HEK293 (cell line): ENCODE results near the gene DDX46.

Source experiments
- CTCF ChIA-PET: fragments of 350-600 bp; formaldehyde crosslinking; extraction: SDS; loops from one replicate; lab custom pipeline; 2021; ENCODE audit warnings: antibody characterized with exemption; lab: Yijun Ruan, JAX
- POLR2A ChIA-PET: fragments of 300-600 bp; formaldehyde crosslinking; extraction: SDS; loops from one replicate; lab custom pipeline; 2020; ENCODE audit warnings: antibody characterized with exemption, inconsistent platforms; lab: Yijun Ruan, JAX
- H3K27ac ChIP-seq: fragments of 200-500 bp; sonication (Bioruptor generic); 2 replicates; pipeline ENCODE4 v1.5.1; 2014; ENCODE audit warnings: low read depth, low read length, control low read depth, inconsistent platforms; ENCODE audit errors: extremely low read depth
- H3K36me3 ChIP-seq, 2 experiments: fragments of 200-500 bp in 1 of 2; sonication (Bioruptor generic) in 1 of 2; 1 replicate in 1 of 2; 2 replicates in 1 of 2; pipeline ENCODE4 v1.5.1; 2014 to 2017; ENCODE audit warnings: inconsistent platforms in 2 of 2, low read length in 2 of 2; ENCODE audit not compliant: control insufficient read depth in 2 of 2, insufficient read depth in 1 of 2
- H3K4me1 ChIP-seq: fragments of 200-500 bp; sonication (Bioruptor generic); 2 replicates; pipeline ENCODE4 v1.5.1; 2014; ENCODE audit warnings: mild to moderate bottlenecking, low read length, inconsistent platforms; ENCODE audit not compliant: control insufficient read depth, insufficient read depth
- H3K4me3 ChIP-seq: 2 replicates; pipeline ENCODE4 v1.5.1; 2011; ENCODE audit warnings: low read depth, mild to moderate bottlenecking, control low read depth, low read length, moderate library complexity
- H3K9me3 ChIP-seq: fragments of 200-500 bp; sonication (Bioruptor generic); 2 replicates; pipeline ENCODE4 v1.5.1; 2014; ENCODE audit warnings: low read depth, low read length, inconsistent platforms; ENCODE audit not compliant: control insufficient read depth, insufficient read depth
- BCL6B ChIP-seq: fragments of 450-650 bp; formaldehyde crosslinking; IDR thresholded peaks from 2 replicates; pipeline ENCODE4 v1.5.1; 2017; ENCODE audit warnings: missing biosample characterization, missing genetic modification characterization
- FEZF1 ChIP-seq: fragments of 450-650 bp; formaldehyde crosslinking; IDR thresholded peaks from 2 replicates; pipeline ENCODE4 v1.5.1; 2016; ENCODE audit warnings: missing biosample characterization, missing genetic modification characterization
- HOXC10 ChIP-seq: sonication (generic); formaldehyde crosslinking; IDR thresholded peaks from 2 replicates; pipeline ENCODE4 v1.8.1; 2023; ENCODE audit warnings: mild to moderate bottlenecking, missing genetic modification reagents
- INSM2 ChIP-seq: fragments of 450-650 bp; formaldehyde crosslinking; IDR thresholded peaks from 2 replicates; pipeline ENCODE4 v1.5.1; 2016; ENCODE audit warnings: missing biosample characterization, missing genetic modification characterization
- MZF1 ChIP-seq: fragments of 450-650 bp; formaldehyde crosslinking; IDR thresholded peaks from 2 replicates; pipeline ENCODE4 v1.5.1; 2017; ENCODE audit warnings: missing biosample characterization, missing genetic modification characterization, borderline replicate concordance
- PRDM1 ChIP-seq: fragments of 450-650 bp; formaldehyde crosslinking; IDR thresholded peaks from 2 replicates; pipeline ENCODE4; 2016; ENCODE audit warnings: missing biosample characterization, missing genetic modification characterization
- SP3 ChIP-seq: fragments of 450-650 bp; formaldehyde crosslinking; IDR thresholded peaks from 2 replicates; pipeline ENCODE4 v1.5.1; 2016; ENCODE audit warnings: missing biosample characterization, missing genetic modification characterization
- YY2 ChIP-seq: fragments of 450-650 bp; formaldehyde crosslinking; IDR thresholded peaks from 2 replicates; pipeline ENCODE4 v1.5.1; 2016; ENCODE audit warnings: missing biosample characterization, missing genetic modification characterization
- ZBTB10 ChIP-seq: fragments of 450-650 bp; formaldehyde crosslinking; IDR thresholded peaks from 2 replicates; pipeline ENCODE4 v1.5.1; 2016; ENCODE audit warnings: missing biosample characterization, missing genetic modification characterization
- ZNF114 ChIP-seq: fragments of 450-650 bp; formaldehyde crosslinking; IDR thresholded peaks from 2 replicates; pipeline ENCODE4 v1.5.0; 2017; ENCODE audit warnings: missing biosample characterization, missing genetic modification characterization
- ZNF121 ChIP-seq: fragments of 450-650 bp; formaldehyde crosslinking; IDR thresholded peaks from 2 replicates; pipeline ENCODE4 v1.5.1; 2016; ENCODE audit warnings: missing biosample characterization, missing genetic modification characterization
- ZNF16 ChIP-seq: fragments of 450-650 bp; formaldehyde crosslinking; IDR thresholded peaks from 2 replicates; pipeline ENCODE4 v1.5.1; 2016; ENCODE audit warnings: low read depth, missing biosample characterization, missing genetic modification characterization
- ZNF18 ChIP-seq: fragments of 450-650 bp; formaldehyde crosslinking; IDR thresholded peaks from 2 replicates; pipeline ENCODE4 v1.5.1; 2016; ENCODE audit warnings: missing biosample characterization, missing genetic modification characterization
- ZNF239 ChIP-seq: fragments of 450-650 bp; formaldehyde crosslinking; IDR thresholded peaks from 2 replicates; pipeline ENCODE4 v1.5.1; 2016; ENCODE audit warnings: missing biosample characterization, missing genetic modification characterization
- ZNF248 ChIP-seq: fragments of 450-650 bp; formaldehyde crosslinking; IDR thresholded peaks from 2 replicates; pipeline ENCODE4 v1.5.1; 2017; ENCODE audit warnings: missing biosample characterization, missing genetic modification characterization
- ZNF501 ChIP-seq: fragments of 450-650 bp; formaldehyde crosslinking; IDR thresholded peaks from 2 replicates; pipeline ENCODE4 v1.5.1; 2016; ENCODE audit warnings: missing biosample characterization, missing genetic modification characterization
- ZNF621 ChIP-seq: fragments of 450-650 bp; formaldehyde crosslinking; IDR thresholded peaks from 2 replicates; pipeline ENCODE4 v1.5.1; 2017; ENCODE audit warnings: missing biosample characterization, missing genetic modification characterization
- ZNF768 ChIP-seq: fragments of 450-650 bp; formaldehyde crosslinking; IDR thresholded peaks from 2 replicates; pipeline ENCODE4 v1.5.1; 2018; ENCODE audit warnings: missing biosample characterization, mild to moderate bottlenecking, missing genetic modification characterization
- ZSCAN4 ChIP-seq: fragments of 450-650 bp; formaldehyde crosslinking; IDR thresholded peaks from 2 replicates; pipeline ENCODE4 v1.5.1; 2017; ENCODE audit warnings: missing biosample characterization, missing genetic modification characterization

Gene DDX46

GRCh38 chr5:134791580-134791979 lies 33.0 kb downstream of the DDX46 start:
- Histone ChIP-seq H3K27ac (no peak overlapping the region), H3K36me3 (peaks cover 98 to 99% of the 10 kb centered on the region in 2 experiments), H3K4me1 (no peaks in the 10 kb centered on the region), H3K4me3 (no peak overlapping the region), H3K9me3 (no peaks in the 10 kb centered on the region)
- CTCF ChIA-PET, result interaction anchor here (0.6 kb wide), 1 partner anchor 155 kb away, joined by 5 read pairs; no protein-coding TSS in a partner anchor
- POLR2A ChIA-PET, result interaction anchor here (0.6 kb wide), 1 partner anchor 42 kb away, joined by 3 read pairs; no protein-coding TSS in a partner anchor
- TF ChIP-seq BCL6B (tag by site-specific recombination), result no peak
- TF ChIP-seq ZNF239 (tag by site-specific recombination), result no peak
- no peak for TF ChIP-seq ZNF621 (tag by site-specific recombination)
- no peak for TF ChIP-seq ZNF16 (tag by site-specific recombination)
- TF ChIP-seq ZSCAN4 (tag by site-specific recombination), result no peak
- no peak for TF ChIP-seq ZNF18 (tag by site-specific recombination)
- TF ChIP-seq FEZF1 (tag by site-specific recombination), result no peak
- no peak for TF ChIP-seq PRDM1 (tag by site-specific recombination)
- no peak for TF ChIP-seq ZNF501
- TF ChIP-seq YY2, result no peak
- no peak for TF ChIP-seq SP3 (tag by site-specific recombination)
- no peak for TF ChIP-seq INSM2
- no peak for TF ChIP-seq ZNF768 (tag by site-specific recombination)
- TF ChIP-seq ZBTB10, result no peak
- no peak for TF ChIP-seq ZNF248 (tag by site-specific recombination)
- no peak for TF ChIP-seq HOXC10 (CRISPR knock-in tag)
- no peak for TF ChIP-seq ZNF114 (tag by site-specific recombination)
- no peak for TF ChIP-seq MZF1 (tag by site-specific recombination)
- no peak for TF ChIP-seq ZNF121 (tag by site-specific recombination)
